Trophoblast cell (in vitro differentiated cells and primary cell): ENCODE data around the gene FBN1.

Experiments used
- DNase-seq, 2 donors: peaks; one replicate each; pipeline ENCODE4 v3.0.0-alpha.2; 2016
- H2AFZ ChIP-seq: 2 replicates; pipeline ENCODE4 v1.6.1; 2013; ENCODE audit warnings: low read length, moderate library complexity, mild to moderate bottlenecking; ENCODE audit not compliant: insufficient read depth, poor library complexity
- H2AK5ac ChIP-seq: 2 replicates; pipeline ENCODE4 v1.6.1; 2013; ENCODE audit warnings: mild to moderate bottlenecking, low read length
- H2BK120ac ChIP-seq: 2 replicates; pipeline ENCODE4 v1.6.1; 2013; ENCODE audit warnings: low read length, mild to moderate bottlenecking, moderate library complexity; ENCODE audit not compliant: insufficient read depth, poor library complexity
- H2BK12ac ChIP-seq: 2 replicates; pipeline ENCODE4 v1.6.1; 2013; ENCODE audit warnings: mild to moderate bottlenecking, low read length, moderate library complexity
- H2BK5ac ChIP-seq: 2 replicates; pipeline ENCODE4 v1.6.1; 2013; ENCODE audit warnings: low read length, low read depth, moderate library complexity, mild to moderate bottlenecking; ENCODE audit not compliant: poor library complexity
- H3K14ac ChIP-seq: 2 replicates; pipeline ENCODE4 v1.6.1; 2013; ENCODE audit warnings: mild to moderate bottlenecking, low read length
- H3K18ac ChIP-seq: 2 replicates; pipeline ENCODE4 v1.6.1; 2013; ENCODE audit warnings: mild to moderate bottlenecking, low read length
- H3K23ac ChIP-seq: 2 replicates; pipeline ENCODE4 v1.6.1; 2013; ENCODE audit warnings: low read length
- H3K27ac ChIP-seq: 2 replicates; pipeline ENCODE4 v1.5.1; 2013; ENCODE audit warnings: low read depth, mild to moderate bottlenecking, inconsistent platforms, low read length, moderate library complexity
- H3K27me3 ChIP-seq: 2 replicates; pipeline ENCODE4 v1.6.1; 2013; ENCODE audit warnings: inconsistent platforms, mild to moderate bottlenecking, low read length, moderate library complexity; ENCODE audit not compliant: insufficient read depth
- H3K36me3 ChIP-seq, 2 experiments: 1 replicate in 1 of 2; 2 replicates in 1 of 2; pipeline ENCODE4 v1.6.1; 2013; ENCODE audit warnings: low read length in 2 of 2, mild to moderate bottlenecking in 2 of 2, moderate library complexity in 1 of 2; ENCODE audit not compliant: insufficient read depth in 2 of 2, control insufficient read depth in 1 of 2
- H3K4ac ChIP-seq: 2 replicates; pipeline ENCODE4 v1.6.1; 2013; ENCODE audit warnings: low read depth, mild to moderate bottlenecking, low read length, moderate library complexity
- H3K4me1 ChIP-seq, 2 experiments: 1 replicate in 1 of 2; 2 replicates in 1 of 2; pipeline ENCODE4 v1.6.1; 2013; ENCODE audit warnings: low read length in 2 of 2, mild to moderate bottlenecking in 2 of 2, moderate library complexity in 1 of 2; ENCODE audit not compliant: insufficient read depth in 2 of 2, control insufficient read depth in 1 of 2
- H3K4me2 ChIP-seq: 2 replicates; pipeline ENCODE4 v1.6.1; 2013; ENCODE audit warnings: inconsistent platforms, mild to moderate bottlenecking, low read length, moderate library complexity
- H3K4me3 ChIP-seq: 2 replicates; pipeline ENCODE4 v1.5.1; 2013; ENCODE audit warnings: mild to moderate bottlenecking, low read depth, low read length, inconsistent platforms
- H3K79me1 ChIP-seq: one replicate; pipeline ENCODE4 v1.6.1; 2013; ENCODE audit warnings: low read length
- H3K79me2 ChIP-seq: 2 replicates; pipeline ENCODE4 v1.6.1; 2013; ENCODE audit warnings: low read length, mild to moderate bottlenecking; ENCODE audit not compliant: control insufficient read depth, insufficient read depth, poor library complexity
- H3K9ac ChIP-seq: 2 replicates; pipeline ENCODE4 v1.6.1; 2013; ENCODE audit warnings: mild to moderate bottlenecking, low read length
- H3K9me3 ChIP-seq: 2 replicates; pipeline ENCODE4 v1.6.1; 2013; ENCODE audit warnings: low read depth, mild to moderate bottlenecking, control low read depth, inconsistent platforms, low read length; ENCODE audit not compliant: insufficient read depth
- H4K12ac ChIP-seq: 2 replicates; pipeline ENCODE4 v1.6.1; 2013; ENCODE audit warnings: low read depth, mild to moderate bottlenecking, low read length, moderate library complexity
- H4K8ac ChIP-seq: 2 replicates; pipeline ENCODE4 v1.6.1; 2013; ENCODE audit warnings: low read depth, mild to moderate bottlenecking, low read length, moderate library complexity
- H4K91ac ChIP-seq: one replicate; pipeline ENCODE4 v1.6.1; 2013; ENCODE audit warnings: low read depth, mild to moderate bottlenecking, low read length, moderate library complexity
- WGBS: extraction: QIAGEN DNeasy Blood & Tissue Kit; methylation state at CpG from one replicate; pipeline ENCODE4 v1.1.7; 2013; ENCODE audit warnings: missing lambda C conversion rate; ENCODE audit not compliant: insufficient read length, insufficient coverage; ENCODE audit errors: extremely low coverage; 5-methylcytosine and 5-hydroxymethylcytosine counted together

Gene FBN1

GRCh38 chr15:48625126-48625525 is 20.4 kb downstream of the FBN1 start:
- no peaks in the 10 kb centered on the region for H3K79me2 ChIP-seq
- H2AK5ac ChIP-seq, result no peak overlapping the region
- H3K4me2 ChIP-seq, result no peak overlapping the region
- no peak overlapping the region for H4K12ac ChIP-seq
- WGBS, result no CpG with 5 or more reads among the region's 2 CpGs
- H3K23ac ChIP-seq, result no peak overlapping the region
- no peak overlapping the region for H3K4ac ChIP-seq
- peaks cover 4 to 10% of the 10 kb centered on the region in 2 experiments for H3K4me1 ChIP-seq
- no peak overlapping the region for H3K18ac ChIP-seq
- no peak overlapping the region for H2AFZ ChIP-seq
- H4K8ac ChIP-seq, result no peak overlapping the region
- no peak overlapping the region for H2BK5ac ChIP-seq
- H4K91ac ChIP-seq, result no peak overlapping the region
- H3K36me3 ChIP-seq, result no peaks in the 10 kb centered on the region
- H3K4me3 ChIP-seq, result no peak overlapping the region
- no peaks in the 10 kb centered on the region for H3K27me3 ChIP-seq
- H3K9ac ChIP-seq, result no peak overlapping the region
- no peaks in the 10 kb centered on the region for H3K79me1 ChIP-seq
- no peak overlapping the region for H2BK120ac ChIP-seq
- no peaks in the 10 kb centered on the region for H3K9me3 ChIP-seq
- DNase-seq, result no peak
- H3K27ac ChIP-seq, result no peak overlapping the region
- no peak overlapping the region for H2BK12ac ChIP-seq
- no peak overlapping the region for H3K14ac ChIP-seq

- no peak overlapping the region for H3K4me2 ChIP-seq
- no peaks in the 10 kb centered on the region for H3K27me3 ChIP-seq
- H3K36me3 ChIP-seq, result no peaks in the 10 kb centered on the region
- no peak overlapping the region for H4K12ac ChIP-seq
- WGBS, result no CpG with 5 or more reads among the region's 4 CpGs
- H3K4me1 ChIP-seq, result peaks cover 4 to 10% of the 10 kb centered on the region in 2 experiments
- no peak overlapping the region for H3K23ac ChIP-seq
- no peak overlapping the region for H3K27ac ChIP-seq
- peak in 1 of 2 donors; percentile 40 for DNase-seq
- no peak overlapping the region for H4K91ac ChIP-seq
- no peak overlapping the region for H3K4ac ChIP-seq
- no peak overlapping the region for H2AFZ ChIP-seq
- H3K79me2 ChIP-seq, result no peaks in the 10 kb centered on the region
- no peak overlapping the region for H2BK120ac ChIP-seq
- no peak overlapping the region for H2BK12ac ChIP-seq
- no peak overlapping the region for H4K8ac ChIP-seq
- H3K9me3 ChIP-seq, result no peaks in the 10 kb centered on the region
- no peaks in the 10 kb centered on the region for H3K79me1 ChIP-seq
- H3K9ac ChIP-seq, result no peak overlapping the region
- H3K18ac ChIP-seq, result no peak overlapping the region
- no peak overlapping the region for H2BK5ac ChIP-seq
- H3K14ac ChIP-seq, result no peak overlapping the region
- no peak overlapping the region for H2AK5ac ChIP-seq
- no peak overlapping the region for H3K4me3 ChIP-seq
Observed at GRCh38 chr15:48624700-48625099, 20.8 kb downstream of the FBN1 start.

- Histone ChIP-seq H3K18ac (no peak overlapping the region), H3K9me3 (no peaks in the 10 kb centered on the region), H2AK5ac (no peak overlapping the region), H3K27me3 (no peaks in the 10 kb centered on the region), H3K4me3 (no peak overlapping the region), H3K4me2 (no peak overlapping the region), H3K79me2 (no peaks in the 10 kb centered on the region), H3K27ac (no peak overlapping the region), H3K9ac (no peak overlapping the region), H4K12ac (no peak overlapping the region), H2AFZ (no peak overlapping the region), H3K79me1 (no peaks in the 10 kb centered on the region), H3K23ac (no peak overlapping the region), H3K36me3 (no peaks in the 10 kb centered on the region), H3K4me1 (peaks cover 4 to 10% of the 10 kb centered on the region in 2 experiments), H3K4ac (no peak overlapping the region), H2BK12ac (no peak overlapping the region), H4K91ac (no peak overlapping the region), H3K14ac (no peak overlapping the region), H2BK120ac (no peak overlapping the region), H2BK5ac (no peak overlapping the region), H4K8ac (no peak overlapping the region)
- WGBS, result no CpG with 5 or more reads among the region's 1 CpG
- DNase-seq, result no peak
Observed at GRCh38 chr15:48623456-48623855, 22.1 kb downstream of the FBN1 start.

GRCh38 chr15:48622237-48622636 is 23.3 kb downstream of the FBN1 start:
- no peak overlapping the region for H3K4me3 ChIP-seq
- H3K27ac ChIP-seq, result no peak overlapping the region
- H3K4me1 ChIP-seq, result peaks cover 4 to 7% of the 10 kb centered on the region in 2 experiments
- DNase-seq, result no peak
- WGBS, result no CpG with 5 or more reads among the region's 2 CpGs
- H2BK5ac ChIP-seq, result no peak overlapping the region
- H3K14ac ChIP-seq, result no peak overlapping the region
- H3K79me1 ChIP-seq, result no peaks in the 10 kb centered on the region
- H2AK5ac ChIP-seq, result no peak overlapping the region
- H3K79me2 ChIP-seq, result no peaks in the 10 kb centered on the region
- H4K8ac ChIP-seq, result no peak overlapping the region
- H4K12ac ChIP-seq, result no peak overlapping the region
- no peak overlapping the region for H2BK120ac ChIP-seq
- no peaks in the 10 kb centered on the region for H3K27me3 ChIP-seq
- H4K91ac ChIP-seq, result no peak overlapping the region
- no peak overlapping the region for H3K9ac ChIP-seq
- H3K36me3 ChIP-seq, result no peaks in the 10 kb centered on the region
- no peaks in the 10 kb centered on the region for H3K9me3 ChIP-seq
- H2AFZ ChIP-seq, result no peak overlapping the region
- no peak overlapping the region for H3K23ac ChIP-seq
- no peak overlapping the region for H3K18ac ChIP-seq
- no peak overlapping the region for H2BK12ac ChIP-seq
- H3K4me2 ChIP-seq, result no peak overlapping the region
- no peak overlapping the region for H3K4ac ChIP-seq
